Measurements from ENCODE around the gene APAF1.

The APAF1 gene

DNA sequence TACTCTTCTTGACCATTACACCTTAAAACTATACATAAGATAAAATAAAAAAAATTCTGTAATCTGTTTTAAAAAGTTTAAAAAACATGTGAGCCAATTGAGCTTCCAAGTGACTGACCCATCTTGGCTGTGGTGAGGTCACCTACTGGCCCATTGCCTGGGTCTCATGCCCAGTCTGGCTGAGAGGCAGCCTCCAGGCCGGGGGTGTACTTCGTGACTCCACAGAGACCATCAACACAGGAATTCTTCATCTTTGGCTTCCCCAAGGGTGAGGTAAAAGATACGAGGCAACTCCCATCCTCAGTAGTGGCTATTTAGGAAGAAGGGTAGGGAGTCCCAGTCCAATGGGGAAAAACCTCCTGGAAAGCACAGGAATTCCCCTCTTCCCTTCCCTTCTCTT is 113.2 kb downstream of the APAF1 start:
- DNase-seq (ENCODE audit: low read depth, low spot score): no peak

DNA sequence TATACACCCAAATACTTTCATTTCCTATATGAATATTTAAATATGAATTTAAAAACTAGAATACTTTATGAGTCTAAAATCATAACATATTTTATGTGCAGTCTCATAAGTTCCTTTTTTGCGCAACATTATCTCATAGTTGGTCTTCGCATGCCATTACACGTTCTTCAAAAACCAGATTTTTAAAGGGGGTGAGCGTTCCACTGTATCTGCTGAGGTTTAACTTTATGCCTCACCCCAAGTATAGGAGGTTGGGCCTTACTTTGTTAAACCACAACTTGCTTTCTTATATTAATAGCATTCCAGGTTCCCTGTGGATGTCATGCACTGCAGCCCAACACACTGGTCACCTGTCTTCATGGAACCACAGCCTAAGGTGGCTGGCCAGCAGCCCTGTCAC is 118.6 kb downstream of the APAF1 start:
- DNase-seq (ENCODE audit: low read depth, low spot score): no peak

DNA sequence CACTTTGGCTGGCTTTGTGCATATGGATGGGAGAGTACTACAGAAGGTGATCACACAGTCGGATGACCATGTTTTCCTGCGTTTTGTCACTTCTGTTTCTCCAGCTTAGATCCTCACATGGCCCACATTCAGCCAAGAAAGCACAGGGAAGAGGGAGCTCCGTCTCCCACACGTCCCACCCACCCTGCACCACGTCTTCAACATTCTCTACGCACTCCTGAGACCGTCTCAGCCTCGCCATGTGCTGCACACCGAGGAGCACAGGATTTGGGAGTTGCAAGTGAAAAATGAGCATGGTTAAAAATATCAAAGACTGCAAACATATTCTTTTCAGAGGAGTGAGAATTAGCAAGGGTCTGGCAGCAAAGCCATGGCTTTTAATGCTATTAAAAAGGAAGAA is 122.2 kb downstream of the APAF1 start:
- DNase-seq (ENCODE audit: low read depth, low spot score): no peak

- DNase-seq (ENCODE audit: low read depth, low spot score): no peak
Measured at GRCh38 chr12:98769068-98769467, 124.0 kb downstream of the APAF1 start.

- no peak for DNase-seq (ENCODE audit: low read depth, low spot score)
Measured at GRCh38 chr12:98770230-98770629, 125.1 kb downstream of the APAF1 start.

DNA sequence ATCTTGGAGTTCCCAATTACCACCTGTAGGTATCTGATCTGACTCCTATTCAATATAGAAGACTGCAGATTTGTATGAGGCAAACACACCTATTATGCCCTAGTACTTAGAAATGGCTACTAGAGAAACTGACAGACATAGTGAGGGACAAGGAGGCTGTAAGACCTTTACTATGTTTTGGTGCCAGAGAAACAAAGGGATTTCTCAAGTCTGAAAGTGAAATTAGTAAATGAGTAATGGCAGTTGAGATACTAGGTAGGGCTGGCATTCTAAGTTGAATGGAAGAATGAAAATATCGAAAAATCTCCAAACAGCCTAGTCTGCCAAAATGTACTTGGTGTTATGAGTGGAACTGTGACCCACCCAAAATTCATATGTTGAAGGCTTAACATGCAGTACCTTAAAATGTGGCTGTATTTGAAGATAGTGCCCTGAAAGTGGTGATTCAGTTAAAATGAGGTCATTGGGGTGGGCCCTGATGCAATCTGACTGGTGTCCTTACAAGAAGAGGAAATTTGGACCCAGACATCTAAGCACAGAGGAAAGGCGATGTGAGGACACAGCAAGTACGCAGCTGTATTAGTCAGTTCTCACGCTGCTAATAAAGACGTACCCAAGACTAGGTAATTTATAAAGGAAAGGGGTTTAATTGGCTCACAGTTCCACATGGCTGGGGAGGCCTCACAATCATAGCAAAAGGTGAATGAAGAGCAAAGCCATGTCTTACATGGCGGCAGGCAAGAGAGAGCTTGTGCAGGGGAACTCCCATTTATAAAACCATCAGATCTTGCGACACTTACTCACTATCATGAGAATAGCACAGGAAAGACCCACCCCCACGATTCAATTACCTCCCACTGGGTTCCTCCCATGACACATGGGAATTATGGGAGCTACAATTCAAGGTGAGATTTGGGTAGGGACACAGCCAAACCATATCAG is 127.0 kb downstream of the APAF1 start:
- DNase-seq (ENCODE audit: low read depth, low spot score): no peak

DNA sequence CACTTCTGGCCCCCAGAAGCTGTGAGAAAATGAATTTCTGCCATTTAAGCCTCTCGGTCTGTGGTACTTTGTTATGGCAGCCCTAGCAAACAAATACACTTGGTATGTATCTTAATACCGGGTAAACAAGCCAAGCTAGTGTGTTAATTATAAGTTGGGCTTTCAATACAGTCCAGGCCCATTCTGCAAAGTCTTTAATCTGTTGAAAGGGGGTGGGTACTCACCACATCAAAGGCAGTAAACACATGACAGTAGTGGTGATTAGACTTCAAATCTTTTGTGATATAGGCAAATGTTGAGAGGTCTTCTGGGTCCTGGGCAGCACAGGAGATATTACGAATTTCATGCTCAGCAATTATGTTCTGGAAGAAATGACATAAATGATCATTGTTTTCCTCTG is 127.7 kb downstream of the APAF1 start:
- no peak for DNase-seq (ENCODE audit: low read depth, low spot score)

- no peak for DNase-seq (ENCODE audit: low read depth, low spot score)
Measured at GRCh38 chr12:98780261-98780660, 135.2 kb downstream of the APAF1 start.

- DNase-seq (ENCODE audit: low read depth, low spot score): no peak
Measured at GRCh38 chr12:98783420-98783819, 138.3 kb downstream of the APAF1 start.
